SIG-M5 treated with dmso at 0.1 percent for 504 hours (cell line): ENCODE data around the gene ARRB1.
"Not testable (repeated sequence)": the region's sequence is repeated elsewhere in the genome, so short reads cannot be mapped to it uniquely, and the experiment has no call there.

ENCODE experiments used
- DNase-seq: peaks from one replicate; lab custom pipeline; 2025; ENCODE audit not compliant: unreplicated experiment; lab: John Stamatoyannopoulos, UW

ARRB1 gene

GRCh38 chr11:75344186-75344585 is 7.3 kb downstream of the ARRB1 start:
- no peak for DNase-seq

- DNase-seq: peak; percentile 70
Observed at GRCh38 chr11:75342966-75343870, 8.2 kb downstream of the ARRB1 start.

DNA sequence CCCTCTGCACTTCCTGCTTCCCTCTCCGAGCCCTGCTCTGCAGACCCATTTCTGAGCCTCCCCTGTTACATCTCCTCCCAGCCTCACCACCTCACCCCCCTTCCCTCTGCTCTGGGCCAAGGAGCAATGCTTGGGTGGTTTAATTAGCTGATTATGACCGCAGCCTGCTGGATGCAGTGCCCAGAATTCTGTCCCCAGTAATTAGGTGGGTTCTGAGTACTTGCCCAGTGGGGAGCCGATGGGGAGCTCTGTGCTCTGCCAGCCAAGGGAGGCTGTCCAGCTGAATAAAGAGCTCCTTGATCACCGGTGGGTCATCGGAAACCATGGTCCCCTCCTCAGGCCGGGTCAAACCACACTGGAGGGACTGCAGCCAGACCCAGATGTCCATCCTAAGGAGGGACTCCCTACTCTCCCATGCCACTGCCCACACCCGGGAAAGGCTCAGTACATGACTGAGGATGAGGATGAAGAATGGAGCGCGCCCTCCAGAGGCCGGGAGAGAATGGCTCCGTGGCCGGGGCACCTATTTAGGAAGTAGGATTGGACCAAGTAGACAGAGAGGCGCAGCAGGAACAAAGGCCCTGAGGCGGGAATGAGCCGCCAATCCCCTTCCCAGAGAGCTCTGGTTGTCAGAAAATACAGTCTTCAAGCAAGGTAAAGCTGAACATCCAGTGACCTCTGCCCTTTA is 9.1 kb downstream of the ARRB1 start:
- DNase-seq: no peak

GRCh38 chr11:75341612-75342011 is 9.8 kb downstream of the ARRB1 start:
- no peak for DNase-seq

GRCh38 chr11:75339685-75340409 is 11.6 kb downstream of the ARRB1 start:
- DNase-seq: no peak

- no peak for DNase-seq
Observed at GRCh38 chr11:75338516-75339208, 12.8 kb downstream of the ARRB1 start.

- DNase-seq: no peak
Observed at GRCh38 chr11:75337195-75337654, 14.2 kb downstream of the ARRB1 start.

- no peak for DNase-seq
Observed at GRCh38 chr11:75334976-75335375, 16.5 kb downstream of the ARRB1 start.

- no peak for DNase-seq
Observed at GRCh38 chr11:75334402-75334891, 17.0 kb downstream of the ARRB1 start.

DNA sequence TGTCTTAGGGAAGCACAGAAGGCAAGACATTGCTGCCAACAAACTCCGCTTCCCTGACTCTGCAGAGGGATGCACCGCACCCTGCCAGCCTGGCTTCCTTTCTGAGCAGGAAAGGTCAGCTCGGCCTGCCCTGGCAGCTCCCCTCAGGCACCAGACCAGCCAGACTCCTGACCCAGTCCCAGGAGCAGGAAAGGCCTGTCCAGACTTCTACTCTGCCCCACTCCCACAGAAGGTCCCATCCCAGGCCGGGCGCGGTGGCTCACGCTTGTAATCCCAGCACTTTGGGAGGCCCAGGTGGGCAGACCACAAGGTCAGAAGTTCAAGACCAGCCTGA is 17.7 kb downstream of the ARRB1 start:
- no peak for DNase-seq

GRCh38 chr11:75333022-75333806 is 18.2 kb downstream of the ARRB1 start:
- DNase-seq: no peak

DNA sequence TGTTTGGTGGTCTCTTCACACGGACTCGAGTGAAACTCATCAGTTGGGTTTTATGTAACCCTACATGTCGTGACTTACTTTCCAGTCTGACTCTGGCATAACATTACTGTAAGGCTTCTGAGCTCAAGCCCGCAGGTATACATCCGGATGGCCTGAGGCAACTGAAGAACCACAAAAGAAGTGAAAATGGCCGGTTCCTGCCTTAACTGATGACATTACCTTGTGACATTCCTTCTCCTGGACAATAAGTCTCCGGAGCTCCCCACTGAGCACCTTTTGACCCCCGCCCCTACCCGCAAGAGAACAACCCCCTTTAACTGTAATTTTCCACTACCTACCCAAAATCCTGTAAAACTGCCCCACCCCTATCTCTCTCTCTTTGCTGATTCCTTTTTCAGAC is 19.7 kb downstream of the ARRB1 start:
- DNase-seq: not testable (repeated sequence)

- not testable (repeated sequence) for DNase-seq
Observed at GRCh38 chr11:75331304-75331703, 20.2 kb downstream of the ARRB1 start.

- not testable (repeated sequence) for DNase-seq
Observed at GRCh38 chr11:75330886-75331285, 20.6 kb downstream of the ARRB1 start.

- no peak for DNase-seq
Observed at GRCh38 chr11:75330291-75330690, 21.2 kb downstream of the ARRB1 start.

- DNase-seq: peak; percentile 36
Observed at GRCh38 chr11:75328426-75329277, 22.8 kb downstream of the ARRB1 start.

GRCh38 chr11:75326439-75326810 is 25.0 kb downstream of the ARRB1 start:
- no peak for DNase-seq

DNA sequence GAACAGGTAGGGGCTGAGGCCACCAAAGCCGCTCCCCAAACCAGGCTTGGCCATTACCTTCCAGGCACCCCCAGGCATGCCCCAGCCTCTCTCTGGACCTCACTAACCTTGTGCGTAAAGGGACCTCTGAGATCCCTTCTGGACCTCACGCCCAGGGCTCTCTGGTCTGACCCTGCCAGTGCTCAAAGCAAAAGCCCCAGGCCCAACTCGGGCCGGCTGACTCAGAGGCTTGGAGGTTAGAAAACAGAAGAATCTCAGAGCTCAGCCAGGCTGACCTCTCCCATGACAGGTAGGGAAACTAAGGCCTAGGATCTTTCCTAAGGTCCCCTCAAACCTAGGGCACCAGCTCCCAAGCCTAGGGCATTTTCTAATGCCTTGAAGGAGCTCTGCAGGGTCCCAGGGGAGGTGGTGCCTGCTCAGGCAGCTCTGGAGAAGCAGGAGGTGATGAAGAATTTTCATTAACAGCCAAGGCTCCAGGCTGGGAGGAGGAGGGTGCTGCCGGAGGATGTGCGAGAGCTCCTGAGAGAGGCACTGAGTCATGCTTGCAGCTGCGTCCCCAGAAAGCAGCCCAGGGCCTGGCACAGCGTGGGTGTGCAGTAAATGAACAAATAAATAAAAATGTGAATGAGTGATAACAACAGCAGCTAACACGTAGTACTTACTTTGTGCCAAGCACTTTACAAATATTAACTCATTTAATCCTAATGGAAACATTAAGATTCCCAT is 25.6 kb downstream of the ARRB1 start:
- DNase-seq: peak; percentile 33

GRCh38 chr11:75324740-75325139 is 26.7 kb downstream of the ARRB1 start:
- no peak for DNase-seq
